GM21381 (cell line): Measurements from ENCODE around the gene LCMT1.
"Not testable (repeated sequence)": the region's sequence is repeated elsewhere in the genome, so short reads cannot be mapped to it uniquely, and the experiment has no call there.

ENCODE experiments used
- ATAC-seq: cut with Tn5 transposase; IDR thresholded peaks from one replicate; pipeline ENCODE4 v1.9.1; 2021; ENCODE audit warnings: mild to moderate bottlenecking, moderate library complexity; ENCODE audit not compliant: unreplicated experiment

LCMT1 gene

DNA sequence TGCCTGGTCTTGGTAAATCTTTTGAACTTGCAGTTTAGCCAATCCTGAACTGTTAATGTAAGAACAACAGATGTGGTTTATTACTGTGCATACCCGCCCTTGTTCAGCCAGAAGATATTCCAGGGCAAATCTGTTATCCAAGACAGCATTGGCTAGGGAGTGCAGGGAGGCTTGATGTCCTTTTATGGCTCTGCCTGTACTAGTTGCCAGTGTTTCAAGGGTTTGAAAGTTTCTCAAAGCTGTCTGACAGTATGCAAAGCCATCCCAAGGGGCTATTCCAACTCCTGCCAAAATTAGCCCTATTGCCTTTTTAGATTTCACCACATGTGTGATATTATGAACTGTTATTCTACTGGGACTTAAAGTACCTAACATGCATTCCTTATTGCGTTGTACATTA, 30.1 kb downstream of the LCMT1 start:
- ATAC-seq, result no peak

DNA sequence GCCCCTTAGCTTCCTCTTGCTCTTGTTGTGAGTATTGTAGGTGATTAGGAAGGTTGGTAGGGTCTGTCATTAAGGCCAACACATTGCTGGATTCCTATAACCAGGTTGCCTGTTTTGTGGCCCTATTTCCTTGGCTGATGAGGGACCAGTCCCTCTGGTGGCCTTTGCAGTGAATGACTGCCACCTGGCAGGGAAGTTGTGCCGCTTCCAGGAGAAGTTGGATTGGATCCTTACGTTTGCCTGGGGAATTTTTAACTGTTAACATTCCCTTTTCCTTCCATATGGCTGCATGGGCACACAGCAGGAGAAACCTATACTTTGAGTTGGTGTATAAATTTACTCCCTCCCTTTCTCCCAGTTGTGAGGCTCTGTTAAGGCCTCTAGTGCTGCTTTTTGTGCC, 32.4 kb downstream of the LCMT1 start:
- ATAC-seq, result no peak

DNA sequence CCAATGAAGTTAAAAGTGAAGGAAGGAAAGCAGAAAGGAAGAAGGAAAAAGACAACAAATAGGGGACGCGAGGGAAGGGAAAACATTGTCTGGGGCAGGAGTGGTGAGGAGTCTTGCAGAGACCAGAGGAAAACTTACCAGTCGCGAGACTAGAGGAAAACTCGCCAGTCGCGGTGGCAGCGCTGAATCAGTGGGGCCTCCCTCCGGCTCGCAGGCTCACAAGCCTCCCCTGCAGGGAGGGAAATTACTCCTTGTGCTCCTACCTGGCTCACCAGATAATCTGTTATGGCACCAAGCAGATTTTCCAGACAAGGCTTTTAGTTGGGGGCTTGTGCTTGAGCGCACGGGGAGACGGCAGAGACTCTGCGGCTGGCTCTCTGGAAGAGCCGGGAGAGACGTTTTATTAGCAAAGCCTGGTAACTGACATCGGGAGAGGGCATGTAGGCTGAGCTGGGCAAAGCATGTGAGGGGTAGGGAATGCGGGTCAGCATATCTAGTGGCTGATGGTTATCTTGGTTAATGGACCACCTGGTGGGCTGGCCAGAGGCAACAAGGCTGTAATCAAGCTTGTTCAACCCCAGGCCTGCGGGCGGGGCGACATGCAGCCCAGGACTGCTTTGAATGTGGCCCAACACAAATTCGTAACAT, 37.1 kb downstream of the LCMT1 start:
- no peak for ATAC-seq

DNA sequence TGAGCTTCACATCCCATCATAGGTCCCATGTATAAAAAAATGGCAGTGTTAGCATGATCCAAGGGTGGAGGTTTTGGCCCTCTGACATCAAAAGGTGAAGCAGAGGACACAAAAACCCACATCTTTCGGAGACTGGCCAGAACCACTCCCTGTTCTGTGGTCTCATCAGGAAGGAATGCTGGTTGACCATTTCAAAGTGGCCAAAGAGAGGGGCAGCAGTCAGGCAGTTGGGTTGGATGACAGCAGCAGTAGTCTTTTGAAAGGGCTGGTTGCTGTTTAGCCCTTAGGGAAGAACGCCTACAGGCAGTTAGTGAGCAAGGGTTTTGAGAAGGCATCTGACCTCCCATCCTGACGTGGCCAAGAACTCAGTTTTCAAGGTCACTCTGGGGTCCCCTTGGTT, 40.5 kb downstream of the LCMT1 start:
- no peak for ATAC-seq

DNA sequence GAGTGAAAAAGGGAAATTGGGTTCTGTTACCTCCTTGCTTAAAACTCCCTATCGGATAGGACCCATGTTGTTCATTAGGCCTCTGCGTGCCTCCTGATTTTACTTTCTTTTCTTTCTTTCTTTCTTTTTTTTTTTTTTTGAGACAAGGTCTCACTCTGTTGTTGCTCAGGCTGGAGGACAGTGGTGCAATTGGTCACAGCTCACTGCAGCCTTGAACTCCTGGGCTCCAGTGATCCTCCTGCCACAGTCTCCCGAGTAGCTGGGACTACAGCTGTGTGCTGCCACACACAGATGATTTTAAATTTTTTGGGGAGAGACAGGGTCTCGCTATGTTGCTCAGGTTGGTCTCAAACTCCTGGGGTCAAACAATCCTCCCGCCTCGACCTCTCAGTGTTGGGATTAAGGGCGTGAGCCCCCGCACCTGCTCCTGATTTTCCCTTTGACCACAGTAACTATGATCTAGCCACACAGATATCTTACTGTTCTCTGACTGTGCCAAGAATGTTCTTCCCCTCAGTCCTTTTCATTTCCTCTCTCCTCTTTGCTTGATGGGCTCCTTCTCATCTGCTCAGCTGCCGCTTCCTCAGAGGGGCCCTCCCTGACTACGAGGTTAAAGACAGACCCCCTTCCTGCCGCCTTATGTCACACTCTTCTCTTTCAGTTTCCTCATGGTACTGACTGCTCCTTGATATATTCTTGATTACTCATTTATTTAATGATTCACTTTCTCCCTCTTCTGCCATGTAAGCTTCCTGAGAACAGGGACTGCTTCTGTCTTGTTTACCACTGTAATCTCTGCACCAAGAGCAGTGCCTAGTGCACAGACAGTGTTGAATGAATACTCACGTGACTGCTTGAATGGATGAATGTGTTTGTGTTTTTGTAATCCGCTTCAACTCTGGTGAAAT, 44.3 kb downstream of the LCMT1 start:
- no peak for ATAC-seq

DNA sequence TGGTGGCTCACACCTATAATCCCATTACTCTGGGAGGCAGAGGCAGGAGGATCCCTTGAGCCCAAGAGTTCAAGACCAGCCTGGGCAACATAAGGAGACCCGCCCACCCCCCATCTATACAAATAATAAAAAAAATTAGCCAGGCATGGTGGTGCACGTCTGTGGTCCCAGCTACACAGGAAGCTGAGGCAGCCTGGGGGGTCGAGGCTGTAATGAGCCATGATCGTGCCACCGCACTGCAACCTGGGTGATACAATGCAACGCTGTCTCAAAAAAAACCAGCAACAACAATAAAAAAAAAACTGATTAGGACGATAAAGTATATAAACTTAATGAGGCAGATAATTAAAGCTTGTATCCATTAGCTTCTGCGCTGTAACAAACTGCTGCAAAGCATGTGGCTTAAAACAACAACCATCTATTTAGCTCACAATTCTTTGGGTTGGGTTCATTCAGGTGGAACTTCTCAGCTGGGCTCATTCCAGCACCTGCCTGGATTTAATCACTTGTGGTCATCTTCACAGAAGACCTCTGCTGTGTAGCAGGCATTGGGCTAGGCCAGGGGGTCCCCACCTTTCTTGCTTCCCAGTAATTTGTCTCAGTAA, 45.8 kb downstream of the LCMT1 start:
- no peak for ATAC-seq

DNA sequence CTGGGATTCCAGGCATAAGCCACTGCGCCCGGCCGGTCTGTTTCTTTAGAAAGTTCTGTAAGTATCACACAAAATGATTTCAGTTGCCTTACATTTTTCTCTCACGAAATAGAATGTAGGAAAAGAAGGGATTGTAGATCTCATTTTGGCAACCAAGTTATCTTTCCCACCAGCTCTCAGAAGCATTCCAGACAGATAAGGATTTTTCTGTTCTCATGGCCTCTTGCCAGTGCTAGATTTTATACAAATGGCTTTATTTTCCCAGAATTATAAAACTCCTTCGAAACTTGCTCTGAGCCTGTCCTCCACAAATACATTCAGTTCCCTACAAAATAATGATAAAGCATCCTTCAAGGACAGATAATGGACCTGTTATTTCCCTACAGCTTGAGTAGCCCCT, 46.9 kb downstream of the LCMT1 start:
- ATAC-seq, result no peak

DNA sequence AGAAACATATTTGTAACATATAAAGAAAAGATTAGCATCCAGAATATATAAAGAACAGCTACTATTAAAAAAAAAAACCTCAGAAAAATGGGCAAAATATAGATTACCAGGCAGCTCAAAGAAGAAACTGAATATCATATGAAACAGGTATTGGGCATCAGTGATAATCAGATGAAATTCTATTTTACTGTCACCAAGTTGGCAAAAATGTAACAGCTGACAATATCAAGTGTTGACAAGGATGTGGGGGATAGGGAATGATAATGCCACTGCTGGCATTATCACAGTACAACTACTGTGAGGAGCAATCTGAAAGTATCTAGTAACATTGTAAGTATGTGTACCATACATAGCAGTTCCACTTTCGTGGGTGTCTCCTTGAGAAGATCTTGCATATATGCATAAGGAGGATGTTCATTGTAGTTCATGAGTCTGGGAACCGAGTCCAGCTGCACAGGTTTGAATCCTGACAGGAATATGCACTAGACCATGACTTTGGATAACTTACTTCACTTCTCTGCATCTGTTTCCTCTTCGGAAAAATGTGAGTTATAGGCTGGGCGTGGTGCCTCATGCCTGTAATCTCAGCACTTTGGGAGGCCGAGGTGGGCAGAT, 50.3 kb downstream of the LCMT1 start:
- no peak for ATAC-seq

DNA sequence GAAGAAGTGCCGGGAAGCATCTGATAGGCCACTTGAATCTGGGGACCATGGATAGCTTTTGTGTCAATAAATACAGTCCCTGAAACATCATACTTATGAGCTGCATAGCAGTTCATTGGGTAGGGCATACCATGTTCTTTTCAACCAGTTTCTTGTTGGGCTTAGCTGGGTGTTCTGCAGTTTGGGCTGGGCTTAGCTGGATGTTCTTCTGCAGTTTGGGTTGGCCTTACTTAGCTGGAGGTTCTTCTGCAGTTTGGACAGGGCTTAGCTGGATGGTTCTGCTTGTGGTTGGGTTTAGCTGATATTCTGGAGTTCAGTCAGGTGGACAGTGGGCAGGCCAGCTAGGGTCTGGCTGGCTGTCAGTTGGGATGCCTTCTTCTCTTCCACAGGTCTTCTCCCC, 52.1 kb downstream of the LCMT1 start:
- no peak for ATAC-seq

DNA sequence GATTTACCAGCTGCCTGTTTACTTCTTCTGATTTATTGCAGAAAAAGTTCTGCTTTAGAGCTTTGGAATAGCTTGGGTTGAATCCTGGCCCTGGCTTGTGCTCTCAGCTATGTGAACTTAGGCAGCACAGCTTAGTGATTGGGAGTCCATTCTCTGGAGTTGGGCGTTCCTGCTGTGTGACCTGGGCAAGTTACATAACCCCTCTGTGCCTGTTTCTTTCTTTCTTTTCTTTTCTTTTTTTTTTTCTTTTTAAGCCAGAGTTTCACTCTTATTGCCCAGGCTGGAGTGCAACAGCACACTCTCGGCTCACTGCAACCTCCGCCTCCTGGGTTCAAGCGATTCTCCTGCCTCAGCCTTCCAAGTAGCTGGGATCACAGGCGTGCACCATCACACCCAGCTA, 53.7 kb downstream of the LCMT1 start:
- ATAC-seq, result no peak

DNA sequence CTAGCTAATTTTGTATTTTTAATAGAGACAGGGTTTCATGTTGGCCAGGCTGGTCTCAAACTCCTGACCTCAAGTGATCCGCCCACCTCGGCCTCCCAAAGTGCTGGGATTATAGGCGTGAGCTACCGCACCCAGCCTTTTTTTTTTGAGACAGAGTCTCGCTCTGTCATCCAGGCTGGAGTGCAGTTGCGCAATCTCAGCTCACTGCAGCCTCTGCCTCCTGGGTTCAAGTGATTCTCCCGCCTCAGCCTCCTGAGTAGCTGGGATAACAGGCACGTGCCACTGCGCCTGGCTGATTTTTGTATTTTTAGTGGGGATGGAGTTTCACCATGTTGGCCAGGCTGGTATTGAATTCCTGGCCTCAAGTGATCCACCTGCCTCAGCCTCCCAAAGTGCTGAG, 56.4 kb downstream of the LCMT1 start:
- ATAC-seq, result not testable (repeated sequence)

DNA sequence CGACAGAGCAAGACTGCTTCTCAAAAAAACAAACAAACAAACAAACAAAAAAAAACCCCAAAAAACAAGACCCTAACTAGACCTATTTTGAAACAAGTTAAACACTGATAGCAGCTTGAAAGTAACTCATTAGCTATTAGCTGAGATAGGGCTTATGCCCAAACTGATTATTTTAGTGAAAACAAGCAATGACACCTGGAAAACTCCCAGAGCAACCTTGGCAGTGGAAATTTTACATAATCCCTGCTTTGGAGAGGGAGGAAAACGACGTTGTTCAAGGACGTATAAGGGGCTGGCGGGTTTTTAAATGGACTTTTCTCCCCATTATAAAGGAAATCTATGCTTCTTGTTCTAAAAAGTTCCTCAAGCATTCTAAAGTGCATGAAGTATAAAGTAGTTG, 59.8 kb downstream of the LCMT1 start:
- no peak for ATAC-seq

DNA sequence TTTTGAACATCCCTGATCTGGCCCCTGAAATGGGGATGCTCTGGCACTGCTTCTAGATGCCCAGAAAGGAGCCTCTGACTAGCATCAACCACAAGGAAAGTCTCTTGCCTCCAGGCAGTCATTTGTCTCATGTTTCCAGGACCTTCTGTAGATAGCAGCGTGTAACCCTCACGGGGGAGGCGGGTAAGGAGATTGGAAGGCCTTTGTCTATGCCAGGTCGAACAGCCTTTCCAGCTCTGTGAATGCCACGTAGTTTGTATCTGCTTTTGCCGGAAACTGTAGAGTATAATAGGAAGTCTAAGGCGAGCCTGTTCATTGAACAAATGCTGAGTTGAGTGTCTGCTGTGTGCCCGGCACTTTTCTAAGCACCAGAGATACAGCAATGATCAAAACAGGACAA, 61.3 kb downstream of the LCMT1 start:
- no peak for ATAC-seq

DNA sequence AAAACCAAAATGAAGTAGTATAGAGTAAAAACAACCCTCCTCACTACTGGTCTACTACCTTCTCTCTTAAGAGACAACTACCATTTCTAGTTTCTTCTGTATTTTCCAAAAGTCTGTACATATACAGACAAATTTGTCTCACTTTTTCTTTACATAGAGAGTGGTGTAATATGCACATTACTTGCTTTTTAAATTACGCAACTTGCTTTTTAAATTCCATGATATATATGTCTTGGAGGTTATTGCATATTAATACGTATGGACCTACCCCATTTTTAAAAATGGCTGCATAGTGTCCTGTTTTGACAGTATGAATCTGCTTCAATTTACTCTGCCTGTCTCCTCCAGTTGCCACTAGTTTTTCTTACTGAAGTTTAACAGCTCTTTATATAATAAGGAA, 62.7 kb downstream of the LCMT1 start:
- ATAC-seq, result no peak

DNA sequence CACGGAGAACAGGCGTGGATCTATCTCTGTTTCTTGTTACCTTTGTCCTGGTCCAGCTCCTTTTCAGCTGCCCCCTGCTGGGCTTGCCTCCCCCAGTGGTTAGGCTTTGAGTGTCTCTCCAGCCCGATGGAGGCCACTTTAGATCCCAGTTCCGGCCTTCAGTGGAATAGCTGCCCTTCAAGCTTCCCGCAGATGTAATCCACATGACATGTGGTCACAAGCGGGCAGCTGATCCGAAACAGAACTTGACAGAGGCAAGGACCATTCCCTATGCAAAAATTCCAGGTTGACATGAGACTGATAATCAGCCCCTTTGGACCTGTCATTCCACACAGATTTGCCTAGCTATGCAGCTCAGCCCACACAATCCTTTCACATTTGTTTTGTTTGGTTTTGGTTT, 64.6 kb downstream of the LCMT1 start:
- no peak for ATAC-seq

DNA sequence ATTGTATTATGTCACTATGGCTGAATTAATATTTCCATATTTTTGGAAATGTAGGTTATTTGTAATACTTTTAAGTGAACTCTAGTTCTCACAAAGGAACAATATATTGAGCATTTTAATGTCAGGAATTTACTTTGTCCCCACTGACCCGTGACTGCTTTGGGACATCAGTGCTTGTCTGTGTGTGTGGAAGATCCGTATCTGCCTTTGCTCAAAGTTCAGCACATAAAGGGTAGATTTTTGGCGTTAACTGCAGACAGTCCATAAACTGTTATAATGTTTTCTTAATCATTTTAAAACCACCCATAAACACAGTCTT, 65.9 kb downstream of the LCMT1 start:
- no peak for ATAC-seq

DNA sequence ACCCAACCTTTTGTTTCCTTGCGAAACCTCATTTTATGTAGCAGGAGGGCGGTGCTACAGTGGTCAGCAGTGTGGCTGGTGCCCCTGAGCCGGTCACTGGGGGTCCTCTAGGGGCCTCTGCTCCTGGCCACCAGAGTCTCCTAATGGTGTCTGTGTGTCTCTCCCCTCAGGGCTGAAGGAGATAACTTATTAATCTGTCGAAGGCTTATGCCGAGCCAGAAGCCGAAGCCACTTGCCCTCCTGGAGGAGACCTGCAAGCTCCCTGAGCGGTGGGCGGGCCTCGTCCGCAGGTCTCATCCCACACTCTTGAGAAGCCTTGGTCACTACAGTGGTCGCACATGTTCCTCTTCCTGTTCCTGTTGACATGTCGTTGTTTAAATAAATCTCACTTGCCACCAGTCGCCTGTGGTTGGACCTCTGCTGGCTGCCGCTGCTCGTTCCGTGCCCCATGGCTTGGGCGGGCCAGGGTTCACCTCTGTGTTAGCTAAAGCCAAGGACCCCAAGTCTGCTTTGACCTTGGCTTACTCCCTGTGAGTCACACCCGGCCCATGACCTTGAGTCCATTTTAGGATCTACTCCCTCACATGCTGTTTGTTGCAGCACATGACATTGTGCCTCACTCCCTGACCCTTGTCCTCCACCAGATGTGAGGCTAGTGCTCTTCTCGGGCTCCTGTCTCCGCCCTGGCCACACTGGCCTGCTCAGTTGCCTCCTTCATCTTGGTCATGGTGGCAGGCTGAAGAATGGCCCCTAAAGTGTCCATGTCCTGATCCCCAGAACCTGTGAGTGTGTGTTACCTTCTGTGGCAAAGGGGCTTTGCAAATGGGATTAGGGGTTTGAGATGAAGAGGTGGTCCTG, 66.5 kb downstream of the LCMT1 start:
- ATAC-seq, result no peak

DNA sequence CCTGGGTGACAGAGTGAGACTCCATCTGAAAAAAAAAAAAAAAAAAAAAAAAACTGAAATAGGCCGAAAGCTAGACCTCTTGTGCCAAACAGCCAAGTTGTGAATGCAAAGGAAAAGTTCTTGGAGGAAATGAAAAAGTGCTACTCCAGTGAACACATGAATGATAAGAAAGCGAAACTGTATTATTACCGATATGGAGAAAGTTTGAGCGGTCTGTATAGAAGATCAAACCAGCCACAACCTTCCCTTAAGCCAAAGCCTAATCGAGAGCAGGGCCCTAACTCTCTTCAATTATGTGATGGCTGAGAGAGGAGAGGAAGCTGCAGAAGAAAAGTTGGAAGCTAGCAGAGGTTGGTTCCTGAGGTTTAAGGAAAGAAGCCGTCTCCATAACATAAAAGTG, 69.7 kb downstream of the LCMT1 start:
- ATAC-seq, result not testable (repeated sequence)

DNA sequence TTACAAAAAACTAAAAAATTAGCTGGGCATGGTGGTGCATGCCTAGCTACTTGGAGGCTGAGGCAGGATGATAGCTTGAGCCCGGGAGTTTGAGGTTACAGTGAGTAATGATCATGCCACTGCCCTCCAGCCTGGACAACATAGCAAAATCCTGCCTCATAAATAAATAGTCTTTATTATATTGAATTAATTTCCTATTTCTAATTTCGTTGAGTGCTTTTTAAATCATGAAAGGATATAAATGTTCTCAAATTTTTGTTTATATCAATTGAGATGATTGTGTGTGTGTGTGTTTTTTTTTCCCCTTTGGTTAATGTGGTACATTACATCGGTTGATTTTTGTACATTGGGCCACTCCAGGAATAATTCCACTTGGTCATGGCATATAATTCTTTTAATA, 73.2 kb downstream of the LCMT1 start:
- ATAC-seq, result no peak

DNA sequence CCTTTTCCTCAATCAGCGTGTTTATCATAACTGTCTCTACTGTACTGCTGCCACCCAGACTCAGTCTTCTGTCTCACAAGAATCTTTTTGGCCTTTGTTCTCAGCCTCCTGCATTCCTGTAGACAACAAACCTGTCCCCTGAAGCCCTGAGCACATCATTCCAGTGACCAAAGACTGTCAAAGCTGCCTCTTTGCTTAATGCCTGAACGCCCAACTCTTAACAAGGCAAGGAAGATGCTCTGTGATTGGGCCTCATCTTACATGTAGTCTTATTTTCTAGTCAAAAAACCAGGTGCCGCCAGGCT, 75.9 kb downstream of the LCMT1 start:
- no peak for ATAC-seq

DNA sequence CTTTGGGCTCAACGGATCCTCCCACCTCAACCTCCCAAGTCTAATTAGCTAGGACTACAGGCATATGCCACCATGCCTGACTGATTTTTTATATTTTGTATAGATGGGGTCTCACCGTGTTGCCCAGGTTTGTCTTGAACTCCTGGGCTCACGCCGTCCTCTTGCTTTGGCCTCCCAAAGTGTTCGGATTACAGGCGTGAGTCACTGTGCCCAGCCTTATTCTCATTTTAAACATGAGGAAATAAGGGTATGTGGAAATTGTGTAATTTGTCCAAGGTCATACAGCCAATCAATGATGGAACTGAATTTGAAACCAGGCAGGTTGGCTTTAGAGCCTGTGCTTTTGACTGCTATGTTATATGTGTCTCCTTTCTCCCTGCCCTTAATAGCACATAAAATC, 77.8 kb downstream of the LCMT1 start:
- ATAC-seq, result no peak
